Neural cell (in vitro differentiated cells): ENCODE results near the gene UPK3BL2. TPM values are rescaled to one million over a fixed set of nuclear protein-coding genes. Genes with fewer than 3 reads are reported as not detected.
A peak's percentile ranks its signal among the peaks of the same experiment; 100 is the strongest.
"Not testable (repeated sequence)": the region's sequence is repeated elsewhere in the genome, so short reads cannot be mapped to it uniquely, and the experiment has no call there.

Experiments
- H2AFZ ChIP-seq: fragments of 200-600, 300-800 bp; sonication (generic), shearing (Covaris generic); 2 replicates; pipeline ENCODE4 v1.6.0; 2014; ENCODE audit warnings: low read depth, mild to moderate bottlenecking, antibody characterized with exemption, low read length, moderate library complexity
- H3F3A ChIP-seq: fragments of 200-600 bp; shearing (Covaris generic); 2 replicates; pipeline ENCODE4 v1.6.1; 2016; ENCODE audit warnings: mild to moderate bottlenecking, moderate library complexity, mixed read lengths, antibody characterized with exemption, low read length; ENCODE audit not compliant: insufficient read depth, poor library complexity, severe bottlenecking
- H3K27ac ChIP-seq: fragments of 200-600, 300-800 bp; sonication (generic), shearing (Covaris generic); 2 replicates; pipeline ENCODE4 v1.5.1; 2014; ENCODE audit warnings: mild to moderate bottlenecking, low read length, moderate library complexity
- H3K27me3 ChIP-seq: fragments of 300-800, 200-600 bp; sonication (generic), shearing (Covaris generic); 2 replicates; pipeline ENCODE4 v1.6.0; 2014; ENCODE audit warnings: mild to moderate bottlenecking, low read depth, low read length, moderate library complexity; ENCODE audit not compliant: insufficient read depth
- H3K36me3 ChIP-seq: fragments of 300-800, 200-600 bp; sonication (generic), shearing (Covaris generic); 2 replicates; pipeline ENCODE4 v1.5.1; 2014; ENCODE audit warnings: mild to moderate bottlenecking, antibody characterized with exemption, low read length, moderate library complexity; ENCODE audit not compliant: insufficient read depth
- H3K4me2 ChIP-seq: fragments of 300-800, 200-600 bp; sonication (generic), shearing (Covaris generic); 2 replicates; pipeline ENCODE4 v1.6.0; 2014; ENCODE audit warnings: mild to moderate bottlenecking, low read length
- H3K4me3 ChIP-seq: fragments of 300-800, 200-600 bp; sonication (generic), shearing (Covaris generic); 2 replicates; pipeline ENCODE4 v1.5.1; 2014; ENCODE audit warnings: mild to moderate bottlenecking, low read length, moderate library complexity
- H3K79me2 ChIP-seq: fragments of 200-600 bp; shearing (Covaris generic); replicated peaks from 2 replicates; pipeline ENCODE4 v1.6.0; 2014; ENCODE audit warnings: mild to moderate bottlenecking, low read length, moderate library complexity; ENCODE audit not compliant: insufficient read depth
- H3K9ac ChIP-seq: fragments of 300-800, 200-600 bp; sonication (generic), shearing (Covaris generic); 2 replicates; pipeline ENCODE4 v1.6.1; 2016; ENCODE audit warnings: mild to moderate bottlenecking, low read length, mixed read lengths
- H3K9me2 ChIP-seq: fragments of 200-600 bp; shearing (Covaris generic); 2 replicates; pipeline ENCODE4 v1.6.1; 2016; ENCODE audit warnings: mild to moderate bottlenecking, low read length, mixed read lengths; ENCODE audit not compliant: insufficient read depth
- H3K9me3 ChIP-seq: fragments of 200-600, 300-800 bp; sonication (generic), shearing (Covaris generic); 2 replicates; pipeline ENCODE4 v1.6.1; 2016; ENCODE audit warnings: mild to moderate bottlenecking, mixed run types, low read length, moderate library complexity, mixed read lengths
- H4K20me1 ChIP-seq: fragments of 200-600 bp; shearing (Covaris generic); 2 replicates; pipeline ENCODE4 v1.6.1; 2016; ENCODE audit warnings: mild to moderate bottlenecking, mixed run types; ENCODE audit not compliant: insufficient read depth
- polyA plus RNA-seq: library from polyadenylated mRNA; depleted of rRNA; stranded (reverse); fragments of >200 nt; gene quantifications from 2 replicates; pipeline ENCODE4 v1.2.3, GENCODE V29; 2014

UPK3BL2 gene
- polyA plus RNA-seq, 1 donor from 2014 or later = 9.0 TPM

GRCh38 chr7:102527182-102527581 is 16.3 kb downstream of the UPK3BL2 start:
- H3K4me3 ChIP-seq, H3K27ac ChIP-seq, H3K9ac ChIP-seq, H3K27me3 ChIP-seq, H4K20me1 ChIP-seq, H3K9me2 ChIP-seq, H3K4me2 ChIP-seq, H2AFZ ChIP-seq, H3F3A ChIP-seq, H3K36me3 ChIP-seq, H3K79me2 ChIP-seq, H3K9me3 ChIP-seq: not testable (repeated sequence)

GRCh38 chr7:102524803-102525202 is 18.7 kb downstream of the UPK3BL2 start:
- H3K9ac ChIP-seq, H2AFZ ChIP-seq, H3K9me3 ChIP-seq, H3K27ac ChIP-seq, H3K36me3 ChIP-seq, H4K20me1 ChIP-seq, H3K27me3 ChIP-seq, H3K79me2 ChIP-seq, H3K4me3 ChIP-seq, H3K9me2 ChIP-seq, H3F3A ChIP-seq, H3K4me2 ChIP-seq: not testable (repeated sequence)

GRCh38 chr7:102520797-102521196 is 22.7 kb downstream of the UPK3BL2 start:
- H3K9me2 ChIP-seq, H4K20me1 ChIP-seq, H2AFZ ChIP-seq, H3F3A ChIP-seq, H3K36me3 ChIP-seq, H3K27ac ChIP-seq, H3K4me3 ChIP-seq, H3K9ac ChIP-seq, H3K27me3 ChIP-seq, H3K79me2 ChIP-seq, H3K9me3 ChIP-seq, H3K4me2 ChIP-seq: not testable (repeated sequence)

GRCh38 chr7:102517550-102518147 is 25.8 kb downstream of the UPK3BL2 start, which contains the start of gene RASA4B:
Gene RASA4B, minus strand, starts transcription at chr7:102517777. Its CDS starts 67 bp downstream, at chr7:102517710.
- H2AFZ ChIP-seq, H3K9me2 ChIP-seq, H3K27ac ChIP-seq, H3K36me3 ChIP-seq, H4K20me1 ChIP-seq, H3F3A ChIP-seq, H3K4me2 ChIP-seq, H3K9ac ChIP-seq, H3K79me2 ChIP-seq, H3K9me3 ChIP-seq, H3K27me3 ChIP-seq: not testable (repeated sequence)
- peak within 1 kb of the TSS; percentile 34 for H3K4me3 ChIP-seq

GRCh38 chr7:102516951-102517350 is 26.5 kb downstream of the UPK3BL2 start:
- H3K27me3 ChIP-seq, H3K27ac ChIP-seq, H3K79me2 ChIP-seq, H3K9ac ChIP-seq, H4K20me1 ChIP-seq, H3K9me2 ChIP-seq, H3K4me2 ChIP-seq, H3K4me3 ChIP-seq, H3K36me3 ChIP-seq, H3K9me3 ChIP-seq, H2AFZ ChIP-seq, H3F3A ChIP-seq: not testable (repeated sequence)

GRCh38 chr7:102515889-102516288 is 27.6 kb downstream of the UPK3BL2 start:
- H3K9ac ChIP-seq, H3F3A ChIP-seq, H3K27me3 ChIP-seq, H3K79me2 ChIP-seq, H3K36me3 ChIP-seq, H3K27ac ChIP-seq, H4K20me1 ChIP-seq, H2AFZ ChIP-seq, H3K4me3 ChIP-seq, H3K9me2 ChIP-seq, H3K4me2 ChIP-seq, H3K9me3 ChIP-seq: not testable (repeated sequence)

- not testable (repeated sequence) for H4K20me1 ChIP-seq, H3K9me2 ChIP-seq, H3K36me3 ChIP-seq, H3K27me3 ChIP-seq, H3K9me3 ChIP-seq, H3K79me2 ChIP-seq, H3K4me2 ChIP-seq, H2AFZ ChIP-seq, H3K4me3 ChIP-seq, H3F3A ChIP-seq, H3K27ac ChIP-seq, H3K9ac ChIP-seq
These were observed 28.4 kb downstream of the UPK3BL2 start for GRCh38 chr7:102514881-102515721.
